ENCODE data around the gene MAD1L1. TPM values are rescaled to one million over a fixed set of nuclear protein-coding genes. Genes with fewer than 3 reads are reported as not detected.
A peak's percentile ranks its signal among the peaks of the same experiment; 100 is the strongest.

MAD1L1 gene
- total and polyA plus RNA-seq, 11 donors, result 11.1 to 29.7 (median 20.9) TPM

DNA sequence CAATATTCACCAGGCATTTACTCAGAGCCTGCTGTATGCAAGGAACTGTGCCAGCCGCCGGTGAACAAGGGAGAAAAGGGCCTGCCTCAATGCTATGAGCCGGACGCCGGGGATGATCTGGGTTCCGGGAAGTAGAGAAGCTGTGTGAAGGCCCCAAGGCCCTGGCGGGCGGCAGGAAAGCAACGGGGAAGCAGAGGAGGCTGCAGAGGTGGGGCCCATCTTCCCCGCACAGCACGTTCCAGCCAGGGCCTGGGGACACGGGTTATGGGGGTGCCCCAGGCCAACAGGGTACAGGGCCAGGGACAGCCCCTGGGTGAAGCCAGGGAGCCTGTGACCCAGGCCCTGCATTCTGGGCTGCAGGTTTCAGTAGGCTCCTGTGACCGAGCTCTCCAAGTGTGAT, 179.3 kb downstream of the MAD1L1 start:
- no peak overlapping the region for H3K27ac ChIP-seq
- peaks cover 0 to 2% (median 0%) of the 10 kb centered on the region in 9 donors for H3K36me3 ChIP-seq
- DNase-seq (no peak), ATAC-seq (no peak)
- TF ChIP-seq POLR2A (IDR thresholded peaks at IDR 0.05), result no peak
- TF ChIP-seq, protein P1, sequence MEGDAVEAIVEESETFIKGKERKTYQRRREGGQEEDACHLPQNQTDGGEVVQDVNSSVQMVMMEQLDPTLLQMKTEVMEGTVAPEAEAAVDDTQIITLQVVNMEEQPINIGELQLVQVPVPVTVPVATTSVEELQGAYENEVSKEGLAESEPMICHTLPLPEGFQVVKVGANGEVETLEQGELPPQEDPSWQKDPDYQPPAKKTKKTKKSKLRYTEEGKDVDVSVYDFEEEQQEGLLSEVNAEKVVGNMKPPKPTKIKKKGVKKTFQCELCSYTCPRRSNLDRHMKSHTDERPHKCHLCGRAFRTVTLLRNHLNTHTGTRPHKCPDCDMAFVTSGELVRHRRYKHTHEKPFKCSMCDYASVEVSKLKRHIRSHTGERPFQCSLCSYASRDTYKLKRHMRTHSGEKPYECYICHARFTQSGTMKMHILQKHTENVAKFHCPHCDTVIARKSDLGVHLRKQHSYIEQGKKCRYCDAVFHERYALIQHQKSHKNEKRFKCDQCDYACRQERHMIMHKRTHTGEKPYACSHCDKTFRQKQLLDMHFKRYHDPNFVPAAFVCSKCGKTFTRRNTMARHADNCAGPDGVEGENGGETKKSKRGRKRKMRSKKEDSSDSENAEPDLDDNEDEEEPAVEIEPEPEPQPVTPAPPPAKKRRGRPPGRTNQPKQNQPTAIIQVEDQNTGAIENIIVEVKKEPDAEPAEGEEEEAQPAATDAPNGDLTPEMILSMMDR (IDR thresholded peaks at IDR 0.05), result no peak
- H3K4me1 ChIP-seq, result peaks cover 0 to 30% (median 18%) of the 10 kb centered on the region in 12 donors
- no peaks in the 10 kb centered on the region for H3K27me3 ChIP-seq
- no peaks in the 10 kb centered on the region for H3K9me3 ChIP-seq
- WGBS, 4 donors, result 90 to 96% (median 93%) methylated on average over 10 to 13 of the region's 13 CpGs
- H3K4me3 ChIP-seq, result no peak overlapping the region
- intact Hi-C loops (cut with DNase I), result no loop called here

DNA sequence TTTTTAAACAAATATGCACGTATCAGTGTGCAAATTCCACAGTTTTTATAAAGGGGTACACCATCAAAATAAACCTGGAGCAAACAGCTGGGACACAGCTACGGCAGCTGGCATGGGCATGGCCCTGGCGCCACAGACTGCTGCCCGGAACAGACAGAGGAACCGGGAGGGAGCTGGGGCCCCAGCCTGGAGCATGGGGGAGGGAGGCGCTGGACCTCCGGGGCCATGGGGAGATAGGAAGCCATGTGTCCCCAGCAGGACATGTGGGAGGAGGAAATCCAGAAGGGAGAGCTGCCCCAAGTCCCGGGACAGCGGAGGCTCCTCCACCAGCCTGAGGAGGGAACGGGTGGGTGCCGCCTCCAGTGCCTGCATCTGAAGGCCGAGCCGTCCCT, 180.1 kb downstream of the MAD1L1 start:
- intact Hi-C loops (cut with DNase I), result no loop called here
- ATAC-seq (peak; percentile 18 to 73 (median 58)), DNase-seq (no peak)
- no peaks in the 10 kb centered on the region for H3K9me3 ChIP-seq
- TF ChIP-seq POLR2A (IDR thresholded peaks at IDR 0.05), result no peak
- TF ChIP-seq, protein P1 (IDR thresholded peaks at IDR 0.05), result no peak
- H3K4me1 ChIP-seq, result peaks cover 0 to 30% (median 18%) of the 10 kb centered on the region in 12 donors
- WGBS, 4 donors, result 35 to 68% (median 55%) methylated on average over 13 of the region's 13 CpGs
- no peak overlapping the region for H3K4me3 ChIP-seq
- H3K27ac ChIP-seq, result peak overlapping the region in 2 of 12 donors; percentile 16 to 29
- H3K36me3 ChIP-seq, result peaks cover 0 to 2% (median 0%) of the 10 kb centered on the region in 9 donors
- no peaks in the 10 kb centered on the region for H3K27me3 ChIP-seq

DNA sequence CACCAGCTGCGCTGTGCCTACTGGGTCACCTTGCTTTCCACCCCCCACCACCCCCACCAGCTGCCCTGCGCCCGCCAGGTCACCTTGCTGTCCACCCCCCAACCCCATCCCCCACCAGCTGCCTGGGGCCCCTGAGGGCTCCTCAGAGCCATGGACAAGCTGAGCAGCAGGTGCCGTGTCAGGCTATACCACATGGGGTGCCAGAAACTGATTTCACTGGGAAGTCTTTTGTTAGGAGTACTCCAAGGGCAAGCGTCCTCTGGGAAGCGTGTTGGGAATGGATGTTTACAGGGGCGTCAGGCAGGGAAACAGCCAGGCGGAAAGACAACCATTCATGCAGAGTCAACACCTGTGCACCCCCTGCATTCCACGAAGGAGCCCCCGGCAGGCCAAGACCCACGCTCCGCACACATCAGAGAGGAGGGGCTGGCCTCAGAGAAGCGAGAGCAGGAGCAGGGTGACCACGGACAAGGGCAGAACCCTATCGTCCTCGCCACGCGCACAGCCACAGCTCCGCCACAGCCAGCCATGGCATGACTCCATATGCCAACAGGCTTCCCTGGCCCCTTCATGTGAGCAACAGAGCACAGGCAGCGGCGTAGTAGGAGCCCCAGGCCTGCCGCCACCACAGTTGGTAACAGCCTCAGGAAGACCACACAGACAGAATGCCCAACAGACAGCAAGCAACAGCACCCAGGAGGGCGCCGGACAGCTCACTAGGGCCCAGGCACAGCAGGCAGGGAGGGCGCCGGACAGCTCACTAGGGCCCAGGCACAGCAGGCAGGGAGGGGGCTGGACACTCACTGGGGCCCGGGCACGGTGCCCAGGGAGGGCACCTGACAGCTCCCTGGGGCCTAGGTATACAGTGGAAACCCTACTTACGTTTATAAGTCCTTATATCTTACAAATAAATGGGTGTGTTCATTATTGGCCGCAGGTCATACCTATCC, 180.8 kb downstream of the MAD1L1 start:
- H3K27me3 ChIP-seq, result no peaks in the 10 kb centered on the region
- H3K27ac ChIP-seq, result peak overlapping the region in 2 of 12 donors; percentile 16 to 29
- H3K9me3 ChIP-seq, result no peaks in the 10 kb centered on the region
- H3K4me3 ChIP-seq, result no peak overlapping the region
- 80 to 87% (median 83%) methylated on average over 15 to 30 of the region's 30 CpGs for WGBS, 4 donors
- H3K4me1 ChIP-seq, result peaks cover 0 to 30% (median 18%) of the 10 kb centered on the region in 12 donors
- peak; percentile 17 to 63 (median 40) for ATAC-seq
- TF ChIP-seq, protein P1 (IDR thresholded peaks at IDR 0.05), result no peak
- TF ChIP-seq POLR2A (IDR thresholded peaks at IDR 0.05), result no peak
- peaks cover 0 to 2% (median 0%) of the 10 kb centered on the region in 9 donors for H3K36me3 ChIP-seq
- intact Hi-C loops (cut with DNase I), result no loop called here
- DNase-seq, result no peak

DNA sequence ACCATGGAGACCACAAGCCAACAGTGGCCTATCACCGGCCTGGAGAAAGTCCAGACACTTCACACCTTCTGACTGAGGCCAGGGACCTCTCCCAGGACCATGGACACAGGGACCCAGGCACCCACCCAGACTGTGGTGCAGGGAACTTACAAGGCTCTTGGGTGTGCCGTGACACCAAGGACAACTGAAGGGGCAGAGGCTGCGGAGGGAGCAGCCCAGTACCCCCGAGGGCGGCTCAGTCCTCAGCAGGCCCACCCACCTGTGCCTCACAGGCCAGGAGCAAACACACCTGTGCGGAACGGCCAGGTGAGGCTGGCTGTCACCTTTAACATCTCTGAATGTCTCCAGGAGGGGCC, 182.3 kb downstream of the MAD1L1 start:
- ATAC-seq, result no peak
- Histone ChIP-seq H3K27me3 (no peaks in the 10 kb centered on the region), H3K27ac (no peak overlapping the region), H3K9me3 (no peaks in the 10 kb centered on the region), H3K4me1 (peaks cover 0 to 30% (median 18%) of the 10 kb centered on the region in 12 donors), H3K4me3 (no peak overlapping the region), H3K36me3 (peaks cover 0 to 2% (median 0%) of the 10 kb centered on the region in 9 donors)
- intact Hi-C loops (cut with DNase I), result no loop called here
- no peak for TF ChIP-seq POLR2A (IDR thresholded peaks at IDR 0.05)
- TF ChIP-seq, protein P1 (IDR thresholded peaks at IDR 0.05), result no peak
- 86 to 94% (median 88%) methylated on average over 5 to 7 of the region's 7 CpGs for WGBS, 4 donors
- DNase-seq, result peak in 3 of 5 donors; percentile 18 to 48 (median 26)
